ENCODE results near the gene NMNAT3.

DNA sequence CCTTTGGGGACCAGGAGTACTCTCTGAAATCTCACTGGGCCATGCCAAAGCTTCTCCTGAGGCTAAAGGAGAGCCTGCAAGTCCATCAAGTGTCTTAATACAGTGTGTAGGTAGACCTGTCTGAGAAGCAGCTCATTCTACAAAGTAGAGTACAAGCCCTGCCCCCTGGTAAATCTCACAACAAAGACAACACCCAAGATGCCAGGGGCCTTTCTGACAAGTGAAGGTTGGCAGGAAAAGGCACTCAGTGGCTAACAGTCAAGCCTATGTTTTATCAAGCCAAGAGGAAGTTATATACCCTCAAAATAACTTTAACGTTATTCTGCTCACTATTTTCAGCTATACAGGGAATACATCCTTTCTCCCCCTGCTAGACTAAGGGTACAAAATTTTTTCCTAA is 58.3 kb downstream of the NMNAT3 start:
- no peak for TF ChIP-seq CTCF (IDR thresholded peaks at IDR 0.05)
- no peak for TF ChIP-seq EZH2 (IDR thresholded peaks at IDR 0.05)

Measured in neural progenitor cell (in vitro differentiated cells).